ENCODE data around the gene SSBP4. TPM values are rescaled to one million over a fixed set of nuclear protein-coding genes. Genes with fewer than 3 reads are reported as not detected.
A peak's percentile ranks its signal among the peaks of the same experiment; 100 is the strongest.

Gene SSBP4
- total and polyA plus RNA-seq, 9 of the 15 experiments (the other 6 are each of a cell fraction or from before 2014, with no cell fraction given) = 1.1 to 189 (median 39.0) TPM

DNA sequence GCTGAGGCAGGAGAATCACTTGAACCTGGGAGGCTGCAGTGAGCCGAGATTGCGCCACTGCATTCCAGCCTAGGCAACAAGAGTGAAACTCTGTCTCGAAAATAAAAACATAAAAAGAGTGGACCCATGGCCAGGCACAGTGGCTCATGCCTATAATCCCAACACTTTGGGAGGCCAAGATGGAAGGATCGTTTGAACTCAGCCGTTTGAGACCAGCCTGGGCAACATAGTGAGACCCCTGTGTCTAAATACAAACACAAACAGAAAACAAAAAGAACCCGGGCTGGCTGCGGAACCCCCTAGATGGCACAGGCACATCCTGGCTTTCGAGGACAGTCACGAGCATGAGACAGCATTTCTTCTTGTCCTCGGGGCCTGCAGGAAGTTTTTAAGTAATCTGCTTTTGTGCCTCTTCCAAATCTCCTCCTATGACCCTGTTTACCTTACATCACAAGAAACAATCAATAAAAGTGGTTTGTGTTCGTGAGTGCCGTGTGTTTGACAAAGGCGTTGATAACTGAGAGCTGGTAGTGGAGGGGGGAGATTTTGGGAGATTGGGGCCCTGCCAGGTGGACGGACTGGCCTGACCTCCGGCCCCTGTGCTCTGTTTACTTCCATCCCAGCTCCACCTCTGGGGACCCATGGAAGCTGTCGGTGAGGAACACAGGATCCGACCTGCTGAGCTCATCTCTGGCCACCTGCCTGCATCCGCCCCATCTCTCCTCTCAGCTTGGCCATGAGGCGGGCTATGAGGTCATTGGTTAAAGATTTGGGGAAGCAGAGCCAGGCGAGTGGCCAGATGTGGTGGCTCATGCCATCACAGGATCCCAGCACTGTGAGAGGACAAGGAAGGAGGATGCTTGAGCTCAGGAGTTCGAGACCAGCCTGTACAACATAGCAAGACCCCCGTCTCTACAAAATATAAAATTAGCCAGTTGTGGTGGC is 39.1 kb upstream of the SSBP4 start (continued):
- TF ChIP-seq HDAC8 (tag; IDR thresholded peaks at IDR 0.05) (peak; percentile 30; the same call in 1 of the 2 replicates), MTA1 (IDR thresholded peaks at IDR 0.05; ENCODE audit: borderline replicate concordance) (peak; percentile 65; the same call in 1 of the 2 replicates), OTX1 (CRISPR knock-in tag; IDR thresholded peaks at IDR 0.05) (no peak), TCFL5 (CRISPR knock-in tag; conservative IDR thresholded peaks at IDR 0.05) (0 out of 2 replicates have a peak, but pooled peaks have one; percentile 36), RBFOX2 (IDR thresholded peaks at IDR 0.05; ENCODE audit: low read depth, low read length) (peak; percentile 52), SMAD3 (CRISPR knock-in tag; conservative IDR thresholded peaks at IDR 0.05) (no peak), HNRNPH1 (optimal IDR thresholded peaks at IDR 0.05; ENCODE audit: low read depth, low read length) (no peak), RFX1 (IDR thresholded peaks at IDR 0.05) (no peak), SIRT6 (IDR thresholded peaks at IDR 0.05; ENCODE audit: low read depth, low read length) (no peak), MBD1 (CRISPR knock-in tag; IDR thresholded peaks at IDR 0.05) (no peak), FOXA1 (IDR thresholded peaks at IDR 0.05; ENCODE audit: borderline replicate concordance) (no peak), SMAD2 (IDR thresholded peaks at IDR 0.05; ENCODE audit: low read depth, low read length) (no peak), NUFIP1 (IDR thresholded peaks at IDR 0.05; ENCODE audit: partially characterized antibody) (no peak), JUN (IDR thresholded peaks at IDR 0.05; ENCODE audit: borderline replicate concordance, low read depth, low read length) (peak; percentile 85), JUN (CRISPR knock-in tag; IDR thresholded peaks at IDR 0.05; ENCODE audit: borderline replicate concordance) (no peak; the same call in 1 of the 2 replicates), ZNF830 (CRISPR knock-in tag; IDR thresholded peaks at IDR 0.05) (no peak), NCOA4 (IDR thresholded peaks at IDR 0.05; ENCODE audit: partially characterized antibody) (no peak), DMBX1 (CRISPR knock-in tag; IDR thresholded peaks at IDR 0.05; ENCODE audit: borderline replicate concordance) (peak; percentile 74; the same call in 1 of the 2 replicates)
- TF ChIP-seq, protein P1, sequence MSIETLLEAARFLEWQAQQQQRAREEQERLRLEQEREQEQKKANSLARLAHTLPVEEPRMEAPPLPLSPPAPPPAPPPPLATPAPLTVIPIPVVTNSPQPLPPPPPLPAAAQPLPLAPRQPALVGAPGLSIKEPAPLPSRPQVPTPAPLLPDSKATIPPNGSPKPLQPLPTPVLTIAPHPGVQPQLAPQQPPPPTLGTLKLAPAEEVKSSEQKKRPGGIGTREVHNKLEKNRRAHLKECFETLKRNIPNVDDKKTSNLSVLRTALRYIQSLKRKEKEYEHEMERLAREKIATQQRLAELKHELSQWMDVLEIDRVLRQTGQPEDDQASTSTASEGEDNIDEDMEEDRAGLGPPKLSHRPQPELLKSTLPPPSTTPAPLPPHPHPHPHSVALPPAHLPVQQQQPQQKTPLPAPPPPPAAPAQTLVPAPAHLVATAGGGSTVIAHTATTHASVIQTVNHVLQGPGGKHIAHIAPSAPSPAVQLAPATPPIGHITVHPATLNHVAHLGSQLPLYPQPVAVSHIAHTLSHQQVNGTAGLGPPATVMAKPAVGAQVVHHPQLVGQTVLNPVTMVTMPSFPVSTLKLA (conservative IDR thresholded peaks at IDR 0.05) = peak in 1 of 2 experiments; percentile 55; a peak in 2 of 4 replicates
- TF ChIP-seq, protein P2, sequence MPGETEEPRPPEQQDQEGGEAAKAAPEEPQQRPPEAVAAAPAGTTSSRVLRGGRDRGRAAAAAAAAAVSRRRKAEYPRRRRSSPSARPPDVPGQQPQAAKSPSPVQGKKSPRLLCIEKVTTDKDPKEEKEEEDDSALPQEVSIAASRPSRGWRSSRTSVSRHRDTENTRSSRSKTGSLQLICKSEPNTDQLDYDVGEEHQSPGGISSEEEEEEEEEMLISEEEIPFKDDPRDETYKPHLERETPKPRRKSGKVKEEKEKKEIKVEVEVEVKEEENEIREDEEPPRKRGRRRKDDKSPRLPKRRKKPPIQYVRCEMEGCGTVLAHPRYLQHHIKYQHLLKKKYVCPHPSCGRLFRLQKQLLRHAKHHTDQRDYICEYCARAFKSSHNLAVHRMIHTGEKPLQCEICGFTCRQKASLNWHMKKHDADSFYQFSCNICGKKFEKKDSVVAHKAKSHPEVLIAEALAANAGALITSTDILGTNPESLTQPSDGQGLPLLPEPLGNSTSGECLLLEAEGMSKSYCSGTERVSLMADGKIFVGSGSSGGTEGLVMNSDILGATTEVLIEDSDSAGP (CRISPR knock-in tag; IDR thresholded peaks at IDR 0.05) = no peak
- TF ChIP-seq, protein P3, sequence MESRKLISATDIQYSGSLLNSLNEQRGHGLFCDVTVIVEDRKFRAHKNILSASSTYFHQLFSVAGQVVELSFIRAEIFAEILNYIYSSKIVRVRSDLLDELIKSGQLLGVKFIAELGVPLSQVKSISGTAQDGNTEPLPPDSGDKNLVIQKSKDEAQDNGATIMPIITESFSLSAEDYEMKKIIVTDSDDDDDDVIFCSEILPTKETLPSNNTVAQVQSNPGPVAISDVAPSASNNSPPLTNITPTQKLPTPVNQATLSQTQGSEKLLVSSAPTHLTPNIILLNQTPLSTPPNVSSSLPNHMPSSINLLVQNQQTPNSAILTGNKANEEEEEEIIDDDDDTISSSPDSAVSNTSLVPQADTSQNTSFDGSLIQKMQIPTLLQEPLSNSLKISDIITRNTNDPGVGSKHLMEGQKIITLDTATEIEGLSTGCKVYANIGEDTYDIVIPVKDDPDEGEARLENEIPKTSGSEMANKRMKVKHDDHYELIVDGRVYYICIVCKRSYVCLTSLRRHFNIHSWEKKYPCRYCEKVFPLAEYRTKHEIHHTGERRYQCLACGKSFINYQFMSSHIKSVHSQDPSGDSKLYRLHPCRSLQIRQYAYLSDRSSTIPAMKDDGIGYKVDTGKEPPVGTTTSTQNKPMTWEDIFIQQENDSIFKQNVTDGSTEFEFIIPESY (CRISPR knock-in tag; IDR thresholded peaks at IDR 0.05) = no peak

Data from K562 (cell line).